Measurements from ENCODE around the gene ABCB1.
"Not testable (repeated sequence)": the region's sequence is repeated elsewhere in the genome, so short reads cannot be mapped to it uniquely, and the experiment has no call there.

The ABCB1 gene

GRCh38 chr7:87463982-87464381 lies 136.7 kb downstream of the ABCB1 start:
- Histone ChIP-seq H3K9ac (ENCODE audit: insufficient read length) (no peak overlapping the region), H3K27ac (no peak overlapping the region), H3K9me3 (ENCODE audit: low read depth, low read length) (no peaks in the 10 kb centered on the region), H3K36me3 (ENCODE audit: insufficient read depth, low read length) (no peaks in the 10 kb centered on the region), H3K4me3 (no peak overlapping the region)
- no peak for DNase-seq (ENCODE audit: low read depth, low spot score)
- no peak for TF ChIP-seq FOXP2 (optimal IDR thresholded peaks at IDR 0.05; ENCODE audit: control extremely low read depth, extremely low read length, insufficient read depth)
- no peak for TF ChIP-seq POLR2AphosphoS5 (IDR thresholded peaks at IDR 0.05; ENCODE audit: borderline replicate concordance, low read depth, low read length)

GRCh38 chr7:87460444-87460843 lies 140.2 kb downstream of the ABCB1 start:
- DNase-seq (ENCODE audit: low read depth, low spot score); H3K9me3 ChIP-seq (ENCODE audit: low read depth, low read length); H3K4me3 ChIP-seq; H3K36me3 ChIP-seq (ENCODE audit: insufficient read depth, low read length); H3K27ac ChIP-seq; H3K9ac ChIP-seq (ENCODE audit: insufficient read length): not testable (repeated sequence)

GRCh38 chr7:87459941-87460340 lies 140.7 kb downstream of the ABCB1 start:
- no peak for DNase-seq (ENCODE audit: low read depth, low spot score)
- Histone ChIP-seq H3K9me3 (ENCODE audit: low read depth, low read length) (no peaks in the 10 kb centered on the region), H3K27ac (no peak overlapping the region), H3K9ac (ENCODE audit: insufficient read length) (no peak overlapping the region), H3K4me3 (no peak overlapping the region), H3K36me3 (ENCODE audit: insufficient read depth, low read length) (no peaks in the 10 kb centered on the region)
- no peak for TF ChIP-seq POLR2AphosphoS5 (IDR thresholded peaks at IDR 0.05; ENCODE audit: borderline replicate concordance, low read depth, low read length)
- TF ChIP-seq EZH2 (IDR thresholded peaks at IDR 0.05), result no peak
- no peak for TF ChIP-seq FOXP2 (optimal IDR thresholded peaks at IDR 0.05; ENCODE audit: control extremely low read depth, extremely low read length, insufficient read depth)

- Histone ChIP-seq H3K9ac (ENCODE audit: insufficient read length) (no peak overlapping the region), H3K4me3 (no peak overlapping the region), H3K36me3 (ENCODE audit: insufficient read depth, low read length) (no peaks in the 10 kb centered on the region), H3K27ac (no peak overlapping the region), H3K9me3 (ENCODE audit: low read depth, low read length) (no peaks in the 10 kb centered on the region)
- TF ChIP-seq POLR2AphosphoS5 (IDR thresholded peaks at IDR 0.05; ENCODE audit: borderline replicate concordance, low read depth, low read length) (no peak), FOXP2 (optimal IDR thresholded peaks at IDR 0.05; ENCODE audit: control extremely low read depth, extremely low read length, insufficient read depth) (no peak), EZH2 (IDR thresholded peaks at IDR 0.05) (no peak)
- DNase-seq (ENCODE audit: low read depth, low spot score), result no peak
Measured at GRCh38 chr7:87458148-87458547, 142.5 kb downstream of the ABCB1 start.

GRCh38 chr7:87456247-87456646 lies 144.4 kb downstream of the ABCB1 start:
- Histone ChIP-seq H3K27ac (no peak overlapping the region), H3K36me3 (ENCODE audit: insufficient read depth, low read length) (no peaks in the 10 kb centered on the region), H3K9me3 (ENCODE audit: low read depth, low read length) (no peaks in the 10 kb centered on the region), H3K9ac (ENCODE audit: insufficient read length) (no peak overlapping the region), H3K4me3 (no peak overlapping the region)
- DNase-seq (ENCODE audit: low read depth, low spot score), result no peak
- TF ChIP-seq EZH2 (IDR thresholded peaks at IDR 0.05), result no peak
- TF ChIP-seq FOXP2 (optimal IDR thresholded peaks at IDR 0.05; ENCODE audit: control extremely low read depth, extremely low read length, insufficient read depth), result no peak
- no peak for TF ChIP-seq POLR2AphosphoS5 (IDR thresholded peaks at IDR 0.05; ENCODE audit: borderline replicate concordance, low read depth, low read length)

Measured in SK-N-MC (cell line).